NCI-H2171 treated with DMSO at 0.1 percent for 48 hours (cell line): ENCODE data around the gene NLRP9.

ENCODE experiments used
- DNase-seq: peaks from one replicate; lab custom pipeline; 2025; lab: John Stamatoyannopoulos, UW

NLRP9 gene

GRCh38 chr19:55687281-55688201, 50.7 kb downstream of the NLRP9 start:
- DNase-seq, result no peak

GRCh38 chr19:55686311-55687050, 51.7 kb downstream of the NLRP9 start:
- no peak for DNase-seq

GRCh38 chr19:55685776-55686175, 52.4 kb downstream of the NLRP9 start:
- no peak for DNase-seq

- DNase-seq, result no peak
Measured at GRCh38 chr19:55684946-55685681, 53.1 kb downstream of the NLRP9 start.

GRCh38 chr19:55683449-55684261, 54.5 kb downstream of the NLRP9 start:
- no peak for DNase-seq

- DNase-seq, result no peak
Measured at GRCh38 chr19:55681131-55682092, 56.8 kb downstream of the NLRP9 start.

GRCh38 chr19:55680339-55681130, 57.7 kb downstream of the NLRP9 start:
- no peak for DNase-seq

- no peak for DNase-seq
Measured at GRCh38 chr19:55679343-55680257, 58.6 kb downstream of the NLRP9 start.

GRCh38 chr19:55678121-55678671, 60.0 kb downstream of the NLRP9 start:
- no peak for DNase-seq

- no peak for DNase-seq
Measured at GRCh38 chr19:55677572-55678028, 60.6 kb downstream of the NLRP9 start.

- no peak for DNase-seq
Measured at GRCh38 chr19:55676889-55677505, 61.2 kb downstream of the NLRP9 start.

- DNase-seq, result no peak
Measured at GRCh38 chr19:55676383-55676782, 61.8 kb downstream of the NLRP9 start.

GRCh38 chr19:55675661-55676354, 62.4 kb downstream of the NLRP9 start:
- DNase-seq, result no peak

- peak; percentile 95 for DNase-seq
Measured at GRCh38 chr19:55674841-55675660, 63.2 kb downstream of the NLRP9 start, which contains the start of gene EPN1. Gene EPN1, plus strand, starts transcription at chr19:55675226. Its CDS starts 3,402 bp downstream, at chr19:55678628.

- DNase-seq, result no peak
Measured at GRCh38 chr19:55674459-55674840, 63.8 kb downstream of the NLRP9 start.

GRCh38 chr19:55673889-55674288, 64.3 kb downstream of the NLRP9 start:
- no peak for DNase-seq
